Renal cortex interstitium (tissue), 11 donors: ENCODE measurements around the gene ERO1A. TPM values are rescaled to one million over a fixed set of nuclear protein-coding genes. Genes with fewer than 3 reads are reported as not detected.

Experiments
- DNase-seq, 11 donors: peaks; one replicate each; pipeline ENCODE4 v3.0.0-alpha.2; 2013; ENCODE audit warnings: low read depth in 9 of 11, low spot score in 4 of 11; ENCODE audit errors: extremely low read depth in 1 of 11
- polyA plus RNA-seq, 3 donors: library from polyadenylated mRNA; unstranded; fragments of 120-200 nt; gene quantifications; one replicate each; pipeline ENCODE4 v1.2.1, GENCODE V29; 2013; ENCODE audit not compliant: insufficient read length in 3 of 3

ERO1A gene
- polyA plus RNA-seq, 3 donors = 23.7 to 34.8 (median 25.6) TPM

GRCh38 chr14:52641745-52642144 is 53.6 kb downstream of the ERO1A start:
- no peak for DNase-seq

- DNase-seq = no peak
Measured at GRCh38 chr14:52640137-52640536, 55.2 kb downstream of the ERO1A start.

GRCh38 chr14:52619687-52620086 is 75.7 kb downstream of the ERO1A start:
- DNase-seq = no peak

- DNase-seq = no peak
Measured at GRCh38 chr14:52618602-52619001, 76.8 kb downstream of the ERO1A start.

- DNase-seq = no peak
Measured at GRCh38 chr14:52610187-52610586, 85.2 kb downstream of the ERO1A start.

GRCh38 chr14:52609445-52610044 is 85.8 kb downstream of the ERO1A start:
- no peak for DNase-seq

GRCh38 chr14:52607061-52607460 is 88.3 kb downstream of the ERO1A start:
- no peak for DNase-seq

- no peak for DNase-seq
Measured at GRCh38 chr14:52602131-52602530, 93.2 kb downstream of the ERO1A start.

- no peak for DNase-seq
Measured at GRCh38 chr14:52599974-52600373, 95.4 kb downstream of the ERO1A start.

- DNase-seq = no peak
Measured at GRCh38 chr14:52598568-52598967, 96.8 kb downstream of the ERO1A start.

GRCh38 chr14:52596861-52597260 is 98.5 kb downstream of the ERO1A start:
- no peak for DNase-seq

GRCh38 chr14:52596320-52596719 is 99.0 kb downstream of the ERO1A start:
- no peak for DNase-seq

- no peak for DNase-seq
Measured at GRCh38 chr14:52590318-52590717, 105.0 kb downstream of the ERO1A start.

Other genes starting within 250 kb of the ERO1A start
- 10 to 100 TPM; 18.4 to 23.1 (median 19.7) TPM for gene TXNDC16, start 143.1 kb downstream of the ERO1A start, polyA plus RNA-seq
- gene GPR137C, start 142.7 kb downstream of the ERO1A start, polyA plus RNA-seq = 1 to 10 TPM; 5.9 to 9.1 (median 8.2) TPM
- 100 to 1,000 TPM; 124 to 157 (median 154) TPM for gene PSMC6, start 11.6 kb upstream of the ERO1A start, polyA plus RNA-seq
- 10 to 100 TPM; 13.5 to 19.0 (median 15.3) TPM for gene STYX, start 34.6 kb upstream of the ERO1A start, polyA plus RNA-seq
- 10 to 100 TPM; 32.2 to 38.9 (median 34.5) TPM for gene GNPNAT1, start 96.0 kb upstream of the ERO1A start, polyA plus RNA-seq